Measurements from ENCODE around the gene PRPS1. TPM values are rescaled to one million over a fixed set of nuclear protein-coding genes. Genes with fewer than 3 reads are reported as not detected.

The PRPS1 gene
- total and polyA plus RNA-seq, 2 of the 13 experiments (the other 11 are each of a cell fraction or from before 2014, with no cell fraction given), result 33.7 to 54.4 TPM

DNA sequence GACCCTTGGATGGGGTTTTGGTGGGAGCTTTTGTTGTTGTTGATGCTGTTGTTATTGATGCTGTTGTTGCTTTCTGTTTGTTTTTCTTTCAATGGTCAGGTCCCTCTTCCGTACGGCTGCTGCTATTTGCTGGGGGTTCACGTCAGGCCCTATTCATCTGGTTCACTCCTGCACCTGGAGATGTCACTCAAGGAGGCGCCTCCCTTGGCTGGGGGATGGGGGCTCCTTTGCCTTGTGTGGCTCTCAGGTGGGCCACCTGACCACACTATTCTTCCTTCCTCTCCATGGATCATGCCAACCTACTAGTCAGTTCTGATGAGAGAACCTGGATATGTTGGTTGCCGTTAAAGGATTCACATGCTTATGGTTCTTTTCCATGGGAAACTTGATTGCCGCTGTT is 39.1 kb upstream of the PRPS1 start:
- H3K9ac ChIP-seq (ENCODE audit: insufficient read depth, low read depth, low read length), result no peak overlapping the region
- no peaks in the 10 kb centered on the region for H3K79me2 ChIP-seq (ENCODE audit: insufficient read depth, low read length)
- no peaks in the 10 kb centered on the region for H4K20me1 ChIP-seq (ENCODE audit: insufficient read depth, low read length)
- in situ Hi-C loops (cut with HindIII; ENCODE audit: extremely low pct_ligation_motif_present, low pct_unique_long_range_greater_than_20kb), result no loop called here
- ChIA-PET CTCF (ENCODE audit: low intra/inter-chr PET ratio, low total read pairs) (no interaction called here), POLR2A (no interaction called here)
- H3K4me2 ChIP-seq (ENCODE audit: low read depth, low read length), result no peak overlapping the region
- intact Hi-C loops (cut with micrococcal nuclease; ENCODE audit: unreplicated experiment), result no loop called here
- WGBS (ENCODE audit: low lambda C conversion rate), result 68% methylated on average over 4 of the region's 6 CpGs
- ATAC-seq, result no peak
- H3K9me3 ChIP-seq (ENCODE audit: low read length), result no peaks in the 10 kb centered on the region
- H3K4me1 ChIP-seq (ENCODE audit: insufficient read depth, low read length), result no peaks in the 10 kb centered on the region
- no peak for FAIRE-seq
- DNase-seq (ENCODE audit: low spot score), result no peak
- no peaks in the 10 kb centered on the region for H3K27me3 ChIP-seq (ENCODE audit: control insufficient read depth in 1 of 2, insufficient read depth in 2 of 2, low read length in 2 of 2)
- H2AFZ ChIP-seq (ENCODE audit: low read length), result no peak overlapping the region
- H3K4me3 ChIP-seq (replicated peaks in 1 of 3; ENCODE audit: insufficient read depth in 1 of 3, low read depth in 2 of 3, low read length in 3 of 3), result no peak overlapping the region
- no TSS peak for BruUV-seq (replicated peaks)
- no peak overlapping the region for H3K27ac ChIP-seq (ENCODE audit: extremely low read length, insufficient read depth, low read length)
- no peaks in the 10 kb centered on the region for H3K36me3 ChIP-seq (replicated peaks in 1 of 2; ENCODE audit: control insufficient read depth in 1 of 2, insufficient read depth in 2 of 2, low read length in 2 of 2)
- TF ChIP-seq JUNB (CRISPR knock-in tag; IDR thresholded peaks at IDR 0.05; ENCODE audit: borderline replicate concordance) (no peak), YEATS4 (CRISPR knock-in tag; IDR thresholded peaks at IDR 0.05; ENCODE audit: borderline replicate concordance) (no peak), ZNF549 (CRISPR knock-in tag; IDR thresholded peaks at IDR 0.05) (no peak), ZNF326 (CRISPR knock-in tag; IDR thresholded peaks at IDR 0.05; ENCODE audit: borderline replicate concordance) (no peak), ZNF619 (CRISPR knock-in tag; IDR thresholded peaks at IDR 0.05) (no peak), ZBTB33 (CRISPR knock-in tag; IDR thresholded peaks at IDR 0.05) (no peak), ZNF44 (CRISPR knock-in tag; IDR thresholded peaks at IDR 0.05) (no peak), NAIF1 (CRISPR knock-in tag; IDR thresholded peaks at IDR 0.05; ENCODE audit: borderline replicate concordance) (no peak), RFX1 (IDR thresholded peaks at IDR 0.05) (no peak), ERF (CRISPR knock-in tag; IDR thresholded peaks at IDR 0.05) (no peak), ATF7 (IDR thresholded peaks at IDR 0.05) (no peak), ATF7 (CRISPR knock-in tag; IDR thresholded peaks at IDR 0.05) (no peak), PAWR (CRISPR knock-in tag; IDR thresholded peaks at IDR 0.05; ENCODE audit: borderline replicate concordance) (no peak), ZNF430 (CRISPR knock-in tag; IDR thresholded peaks at IDR 0.05) (no peak), MEF2D (CRISPR knock-in tag; IDR thresholded peaks at IDR 0.05) (no peak), ZNF878 (CRISPR knock-in tag; IDR thresholded peaks at IDR 0.05) (no peak)
- TF ChIP-seq, protein P1, sequence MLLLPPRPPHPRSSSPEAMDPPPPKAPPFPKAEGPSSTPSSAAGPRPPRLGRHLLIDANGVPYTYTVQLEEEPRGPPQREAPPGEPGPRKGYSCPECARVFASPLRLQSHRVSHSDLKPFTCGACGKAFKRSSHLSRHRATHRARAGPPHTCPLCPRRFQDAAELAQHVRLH (CRISPR knock-in tag; IDR thresholded peaks at IDR 0.05; ENCODE audit: borderline replicate concordance, low read depth), result no peak
- TF ChIP-seq, protein P2, sequence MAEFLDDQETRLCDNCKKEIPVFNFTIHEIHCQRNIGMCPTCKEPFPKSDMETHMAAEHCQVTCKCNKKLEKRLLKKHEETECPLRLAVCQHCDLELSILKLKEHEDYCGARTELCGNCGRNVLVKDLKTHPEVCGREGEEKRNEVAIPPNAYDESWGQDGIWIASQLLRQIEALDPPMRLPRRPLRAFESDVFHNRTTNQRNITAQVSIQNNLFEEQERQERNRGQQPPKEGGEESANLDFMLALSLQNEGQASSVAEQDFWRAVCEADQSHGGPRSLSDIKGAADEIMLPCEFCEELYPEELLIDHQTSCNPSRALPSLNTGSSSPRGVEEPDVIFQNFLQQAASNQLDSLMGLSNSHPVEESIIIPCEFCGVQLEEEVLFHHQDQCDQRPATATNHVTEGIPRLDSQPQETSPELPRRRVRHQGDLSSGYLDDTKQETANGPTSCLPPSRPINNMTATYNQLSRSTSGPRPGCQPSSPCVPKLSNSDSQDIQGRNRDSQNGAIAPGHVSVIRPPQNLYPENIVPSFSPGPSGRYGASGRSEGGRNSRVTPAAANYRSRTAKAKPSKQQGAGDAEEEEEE (CRISPR knock-in tag; IDR thresholded peaks at IDR 0.05; ENCODE audit: borderline replicate concordance), result no peak
- TF ChIP-seq, protein P3, sequence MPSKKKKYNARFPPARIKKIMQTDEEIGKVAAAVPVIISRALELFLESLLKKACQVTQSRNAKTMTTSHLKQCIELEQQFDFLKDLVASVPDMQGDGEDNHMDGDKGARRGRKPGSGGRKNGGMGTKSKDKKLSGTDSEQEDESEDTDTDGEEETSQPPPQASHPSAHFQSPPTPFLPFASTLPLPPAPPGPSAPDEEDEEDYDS (CRISPR knock-in tag; IDR thresholded peaks at IDR 0.05), result no peak

Measured in HepG2 (cell line).